IMR-90 (cell line): Measurements from ENCODE around the gene RNU6-9.

ENCODE experiments used
- BHLHE40 ChIP-seq: fragments of 150-350 bp; IDR thresholded peaks from 2 replicates; pipeline ENCODE4 v1.6.1; 2016; ENCODE audit warnings: mild to moderate bottlenecking, low read depth, low read length
- CEBPB ChIP-seq: IDR thresholded peaks from 2 replicates; pipeline ENCODE4 v1.6.1; 2012; ENCODE audit warnings: low read depth, low read length, improper control_type of control experiment

- TF ChIP-seq CEBPB (no peak), BHLHE40 (no peak)
Measured at GRCh38 chr19:890831-891230, 2.5 kb upstream of the RNU6-9 start.
